ENCODE measurements around the gene MPPED2.

The MPPED2 gene

DNA sequence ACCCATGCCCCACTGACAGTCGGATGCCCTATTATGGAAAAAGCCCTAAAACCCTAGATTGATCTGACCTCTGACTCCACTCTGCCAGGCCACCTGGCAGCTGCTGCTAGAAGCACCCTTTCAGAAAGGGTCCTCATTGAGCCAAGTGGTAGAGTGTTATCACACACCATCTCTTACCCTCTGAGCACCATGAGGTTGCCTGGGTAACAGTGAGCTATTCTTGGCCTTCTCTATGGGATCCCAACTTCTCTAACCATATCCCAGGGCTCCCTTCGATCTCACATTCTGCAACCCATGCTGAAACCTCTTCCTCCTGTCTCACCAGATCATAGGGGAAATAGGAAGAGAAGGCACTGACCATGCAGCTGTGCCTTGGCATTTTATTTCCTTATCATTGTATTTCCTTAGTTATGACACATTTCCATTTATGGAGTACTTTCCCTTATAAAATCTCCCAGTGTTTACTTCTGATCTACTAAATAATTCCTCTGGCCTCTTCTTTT, 52.7 kb downstream of the MPPED2 start:
- no peak for DNase-seq (ENCODE audit: low spot score)

DNA sequence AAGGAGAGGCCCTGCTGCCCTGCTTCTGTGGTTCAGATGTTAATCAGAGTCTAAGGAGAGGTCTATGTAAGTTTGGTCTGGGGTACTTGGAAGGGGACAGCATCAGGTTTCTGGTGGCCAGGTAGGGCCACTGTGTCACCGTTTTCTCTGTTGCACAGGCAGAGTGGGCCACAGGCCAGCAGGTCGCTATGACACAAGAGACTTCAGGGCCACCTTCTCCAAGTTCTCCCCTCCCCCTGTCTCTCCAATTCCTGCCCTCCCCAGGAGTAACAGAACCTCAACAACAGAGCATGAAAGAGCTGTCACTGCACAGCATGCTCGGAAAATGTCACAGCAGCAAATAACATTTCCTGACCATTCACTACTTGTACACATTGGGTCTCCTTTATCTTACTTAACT, 58.6 kb downstream of the MPPED2 start:
- DNase-seq (ENCODE audit: low spot score) = no peak

DNA sequence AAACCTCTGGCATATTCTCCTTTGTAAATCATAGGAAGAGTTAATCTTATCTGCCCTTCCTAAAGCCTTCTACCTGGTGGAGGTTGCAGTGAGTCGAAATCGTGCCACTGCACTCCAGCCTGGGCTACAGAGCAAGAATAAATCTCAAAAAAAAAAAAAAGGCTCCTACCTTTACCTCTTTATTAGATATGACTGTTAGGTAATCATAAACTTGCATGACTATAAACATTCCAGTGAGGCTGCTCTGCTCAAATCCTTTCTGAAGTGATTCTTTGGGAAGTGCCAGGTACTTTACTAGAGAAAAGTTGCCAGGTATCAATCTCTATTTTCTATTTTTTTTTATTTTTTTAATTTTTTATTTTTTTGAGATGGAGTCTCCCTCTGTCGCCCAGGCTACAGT, 59.6 kb downstream of the MPPED2 start:
- no peak for DNase-seq (ENCODE audit: low spot score)

DNA sequence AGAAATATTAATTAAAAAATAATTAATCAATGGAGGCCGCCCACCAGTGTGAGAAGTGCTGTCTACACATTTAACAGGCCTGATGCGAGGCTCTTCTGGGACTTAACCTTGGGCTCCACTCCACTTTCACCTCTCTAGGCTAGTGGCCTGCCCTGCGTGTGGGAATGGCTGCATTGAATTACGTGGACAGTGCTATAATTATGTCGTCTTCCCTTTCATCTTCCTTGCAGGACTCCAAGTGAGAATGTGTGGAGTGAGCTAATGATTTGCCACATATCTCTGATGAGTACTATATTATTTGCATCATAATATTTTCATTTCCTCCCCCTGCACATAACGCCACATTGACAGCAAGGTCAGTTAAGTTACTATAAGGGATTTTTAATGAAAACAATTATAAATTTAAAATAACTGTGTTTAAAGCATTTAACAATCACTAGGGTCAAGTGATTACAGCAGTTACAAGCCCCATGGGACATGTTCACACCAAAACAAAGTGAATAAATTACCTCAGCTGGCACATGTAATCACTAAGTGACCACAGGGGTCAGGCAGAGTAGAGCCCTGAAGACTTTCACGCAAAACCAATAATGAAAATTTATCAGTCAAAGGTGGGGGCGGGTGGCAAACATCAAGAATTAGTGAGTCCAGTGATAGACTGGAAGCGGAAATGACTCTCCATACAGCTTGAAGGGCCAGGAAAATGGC, 63.5 kb downstream of the MPPED2 start:
- DNase-seq (ENCODE audit: low spot score) = no peak

DNA sequence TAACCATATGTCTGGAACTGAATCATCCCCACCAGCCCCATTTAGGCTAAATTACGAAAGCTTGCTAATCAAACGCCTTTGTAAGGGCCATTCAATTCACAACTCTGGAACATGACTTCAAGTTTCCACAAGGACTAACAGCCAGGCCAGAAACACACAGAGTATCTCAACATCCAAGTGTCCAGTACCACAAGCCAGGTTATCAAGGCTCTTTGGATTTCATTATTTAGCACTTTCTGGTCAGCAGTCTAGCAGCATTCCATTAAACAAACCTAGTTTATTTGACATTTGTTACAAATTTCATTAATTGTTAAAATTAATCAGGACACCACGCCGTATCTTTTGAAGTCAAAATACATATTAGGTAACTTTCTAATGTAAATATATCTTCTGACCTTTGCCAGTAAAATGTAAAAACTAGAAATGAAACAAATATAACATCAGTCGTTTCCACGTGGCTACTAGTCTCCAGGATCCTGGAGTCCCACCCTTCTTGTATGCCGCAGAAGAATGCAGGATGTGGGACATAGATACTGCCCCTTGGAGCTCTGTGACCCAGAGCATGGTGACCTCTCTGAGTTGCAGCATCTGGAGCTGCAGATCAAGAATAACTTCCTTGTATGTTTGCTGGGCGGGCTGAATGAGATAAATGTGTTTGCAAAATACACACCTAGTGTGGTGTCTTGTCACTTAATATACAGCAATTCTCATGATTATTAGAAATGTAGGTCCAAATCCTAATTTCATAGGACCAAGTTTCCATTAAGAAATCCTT, 64.7 kb downstream of the MPPED2 start:
- DNase-seq (ENCODE audit: low spot score) = no peak

DNA sequence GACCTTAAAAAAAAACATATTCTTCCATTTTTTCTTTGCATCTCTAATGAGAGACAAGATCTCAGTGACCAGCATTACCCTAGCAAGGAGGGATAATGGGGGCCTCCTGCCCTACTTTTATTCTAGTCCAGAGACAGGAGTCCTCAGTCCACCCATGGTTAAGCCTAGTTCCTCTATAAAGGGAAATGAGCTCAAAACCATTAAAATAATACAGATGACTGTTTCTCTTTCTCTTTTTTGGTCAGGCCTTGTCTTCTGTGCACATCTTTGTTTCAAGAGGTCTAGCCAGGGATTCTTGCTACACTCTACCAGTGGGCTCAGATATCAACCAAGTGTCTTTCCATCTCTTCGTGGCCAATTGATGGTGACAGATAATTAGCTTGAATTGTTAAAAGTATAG, 73.1 kb downstream of the MPPED2 start:
- DNase-seq (ENCODE audit: low spot score) = no peak

DNA sequence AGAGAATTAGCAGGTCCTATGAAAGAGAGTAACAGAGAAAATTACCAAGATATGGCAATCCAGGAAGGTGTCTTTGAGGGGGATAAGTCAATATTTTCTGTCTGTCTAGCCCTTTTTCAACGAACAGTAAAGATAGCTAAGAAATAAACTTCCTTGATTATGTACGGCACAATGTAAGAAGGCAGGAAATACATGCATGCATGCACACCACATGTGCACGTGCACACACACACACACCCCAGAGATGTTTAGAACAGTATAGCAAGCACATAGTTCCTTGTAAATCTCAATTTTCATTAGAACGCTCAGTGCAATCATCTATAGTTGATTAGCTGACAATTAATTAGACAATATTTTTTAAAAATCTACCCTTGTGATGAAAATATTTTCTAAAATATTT, 74.7 kb downstream of the MPPED2 start:
- no peak for DNase-seq (ENCODE audit: low spot score)

DNA sequence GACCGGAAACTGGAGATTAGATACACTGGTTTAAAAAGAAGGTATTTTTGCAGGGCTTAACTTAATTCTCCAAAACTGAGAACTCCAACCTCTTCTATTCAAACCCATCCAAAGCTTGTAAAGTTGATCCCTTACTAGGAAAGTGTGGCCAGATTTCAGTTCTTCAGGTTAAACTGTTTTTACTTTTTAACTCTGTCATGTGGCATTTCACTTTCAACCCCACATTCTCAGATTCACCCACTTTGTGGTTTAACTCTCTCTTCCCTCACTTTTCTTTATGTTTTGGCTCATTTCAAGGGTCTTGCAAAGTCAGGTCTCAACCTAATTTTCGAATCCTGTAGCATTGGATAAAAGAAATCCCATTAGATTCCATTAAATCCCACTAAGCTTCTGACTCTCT, 75.4 kb downstream of the MPPED2 start:
- no peak for DNase-seq (ENCODE audit: low spot score)

DNA sequence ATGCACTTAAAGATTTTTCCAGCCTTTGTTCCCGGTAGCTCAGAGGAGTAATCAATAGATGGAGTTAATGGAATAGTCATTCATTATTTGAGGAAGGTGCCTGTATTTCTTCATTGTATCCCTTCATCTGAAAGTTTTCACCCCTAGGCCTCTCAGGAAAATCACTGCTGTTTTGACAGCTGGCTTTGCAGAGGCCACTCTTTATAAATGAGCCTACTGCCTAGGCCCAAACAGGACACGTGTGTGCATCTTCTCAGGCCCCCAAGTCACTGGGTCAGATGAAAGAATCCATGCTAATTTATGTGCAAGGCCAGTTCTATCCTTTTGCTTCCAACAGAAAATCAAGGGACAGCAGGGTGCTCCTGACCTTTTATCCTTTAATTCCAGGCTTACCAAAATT, 76.8 kb downstream of the MPPED2 start:
- no peak for DNase-seq (ENCODE audit: low spot score)

DNA sequence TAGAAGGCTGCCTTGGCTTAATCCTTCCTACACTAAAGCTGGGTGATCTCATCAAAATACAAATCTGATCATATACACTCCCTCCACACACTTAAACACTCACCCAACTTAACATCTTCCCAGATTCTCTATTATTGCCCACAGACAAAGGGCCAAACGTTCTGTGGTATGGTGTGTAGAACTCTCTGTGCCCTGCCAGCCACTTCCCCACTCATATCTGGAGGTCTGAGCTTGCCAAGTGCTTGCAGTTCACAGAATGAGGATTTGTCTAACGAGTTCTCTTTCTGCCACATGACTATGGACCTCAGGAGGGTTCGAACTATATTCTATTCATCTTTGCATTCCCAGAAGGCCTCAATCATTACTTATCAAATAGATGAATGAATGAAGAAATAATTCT, 77.6 kb downstream of the MPPED2 start:
- DNase-seq (ENCODE audit: low spot score) = no peak

DNA sequence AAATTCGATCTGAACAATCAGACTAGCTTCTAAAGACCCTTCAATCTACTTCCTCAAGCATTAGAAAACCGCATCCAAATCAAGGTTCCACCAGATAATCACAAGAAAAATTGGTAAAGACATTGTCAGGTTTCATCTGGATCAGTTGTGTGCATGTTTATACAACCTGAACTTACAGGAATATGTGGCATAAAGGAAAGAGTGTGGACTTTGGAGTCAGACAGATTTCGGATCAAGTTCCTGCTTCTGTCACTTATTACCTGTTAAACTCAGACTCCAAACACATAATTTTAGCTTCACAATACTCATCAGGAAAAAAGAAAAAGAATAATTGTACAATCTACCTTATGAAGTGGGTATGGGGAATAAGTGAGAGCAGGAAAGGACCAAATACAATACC, 80.5 kb downstream of the MPPED2 start:
- no peak for DNase-seq (ENCODE audit: low spot score)

DNA sequence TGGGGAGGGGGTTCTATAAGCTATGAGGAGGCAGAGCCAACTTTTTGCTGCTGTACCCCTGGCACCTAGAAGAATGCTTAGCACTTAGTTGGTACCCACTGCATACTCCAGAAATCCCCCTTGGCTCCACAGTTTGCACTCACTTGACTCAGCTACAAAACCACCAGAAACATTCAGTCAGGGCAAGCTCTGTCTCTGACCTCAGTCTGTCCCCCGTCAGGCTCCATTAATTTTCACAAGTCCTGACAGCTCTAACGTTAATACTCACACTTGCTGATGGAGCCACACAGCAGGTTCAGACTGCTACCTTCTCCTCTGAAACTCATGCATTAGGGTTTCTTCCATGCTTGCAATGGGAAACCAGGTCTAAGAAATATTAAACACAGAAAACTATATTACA, 81.7 kb downstream of the MPPED2 start:
- DNase-seq (ENCODE audit: low spot score) = no peak

DNA sequence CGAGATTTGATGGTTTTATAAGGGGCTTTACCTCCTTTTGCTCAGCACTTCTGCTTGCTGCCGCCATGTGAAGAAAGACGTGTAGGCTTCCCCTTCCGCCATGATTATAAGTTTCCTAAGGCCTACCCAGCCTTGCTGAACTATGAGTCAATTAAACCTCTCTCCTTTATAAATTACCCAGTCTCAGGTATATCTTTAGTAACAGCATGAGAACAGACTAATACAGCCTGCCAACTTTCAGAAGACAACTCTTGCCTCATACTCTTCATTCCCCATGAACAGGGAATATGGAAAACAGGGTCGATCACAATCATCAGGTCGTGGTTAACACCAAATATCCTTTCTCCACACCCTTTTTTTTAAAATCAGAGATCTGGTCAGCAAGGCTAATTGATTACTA, 83.0 kb downstream of the MPPED2 start:
- DNase-seq (ENCODE audit: low spot score) = no peak

DNA sequence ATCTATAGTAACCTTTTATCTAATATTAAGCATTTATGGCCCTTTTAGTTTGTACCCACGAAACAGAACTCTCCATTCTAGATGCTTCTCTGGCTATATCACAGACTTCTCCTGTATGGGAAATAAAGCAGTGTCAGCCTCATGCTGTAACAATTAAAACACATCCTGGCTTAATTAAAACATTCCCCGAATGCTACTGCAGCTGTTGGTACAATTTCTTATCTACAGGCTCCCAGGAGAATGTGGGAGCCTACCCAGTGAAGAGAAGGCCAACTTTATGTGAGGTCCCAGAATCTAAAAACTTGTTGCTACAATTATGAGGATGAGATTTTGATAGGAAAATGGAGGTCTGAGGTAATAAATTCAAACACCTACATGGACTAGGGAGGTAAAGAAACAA, 83.8 kb downstream of the MPPED2 start:
- no peak for DNase-seq (ENCODE audit: low spot score)

DNA sequence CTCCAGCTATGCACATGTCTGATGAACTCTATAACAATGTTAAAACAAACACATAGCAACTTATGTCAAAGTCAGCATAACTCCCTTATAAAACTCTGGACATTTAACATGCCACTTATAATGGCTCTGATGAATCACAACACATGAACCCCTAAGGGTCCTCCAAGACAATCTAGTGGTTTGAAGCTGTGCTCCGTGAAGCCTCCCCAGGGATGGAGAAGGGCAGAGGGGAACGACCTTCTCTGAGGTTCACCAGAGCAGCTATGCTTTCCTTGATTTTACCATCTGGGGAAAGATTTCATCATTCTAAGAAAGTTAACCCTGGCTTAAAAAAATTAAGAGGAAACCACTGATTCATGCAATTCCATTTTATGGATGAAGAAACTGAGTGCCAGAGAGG, 84.4 kb downstream of the MPPED2 start:
- no peak for DNase-seq (ENCODE audit: low spot score)

DNA sequence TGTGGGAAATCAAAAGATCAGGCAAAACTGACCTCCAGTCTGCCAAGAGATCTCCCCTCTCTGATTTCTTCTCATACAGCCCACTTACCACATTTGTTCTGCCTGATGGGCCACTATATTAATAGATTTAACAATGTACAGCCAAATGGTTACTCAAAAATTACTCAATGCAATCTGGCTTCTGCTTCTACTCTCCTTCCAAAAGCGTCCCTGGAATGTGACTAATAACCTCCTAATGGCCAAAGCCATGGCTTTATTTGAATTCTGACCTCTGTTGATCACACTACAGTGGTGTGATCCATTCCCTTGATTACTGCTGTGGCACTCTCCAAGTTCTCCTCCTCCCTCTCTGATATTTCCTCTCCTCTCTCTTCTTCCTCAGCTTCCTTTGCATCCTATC, 86.2 kb downstream of the MPPED2 start:
- DNase-seq (ENCODE audit: low spot score) = no peak

DNA sequence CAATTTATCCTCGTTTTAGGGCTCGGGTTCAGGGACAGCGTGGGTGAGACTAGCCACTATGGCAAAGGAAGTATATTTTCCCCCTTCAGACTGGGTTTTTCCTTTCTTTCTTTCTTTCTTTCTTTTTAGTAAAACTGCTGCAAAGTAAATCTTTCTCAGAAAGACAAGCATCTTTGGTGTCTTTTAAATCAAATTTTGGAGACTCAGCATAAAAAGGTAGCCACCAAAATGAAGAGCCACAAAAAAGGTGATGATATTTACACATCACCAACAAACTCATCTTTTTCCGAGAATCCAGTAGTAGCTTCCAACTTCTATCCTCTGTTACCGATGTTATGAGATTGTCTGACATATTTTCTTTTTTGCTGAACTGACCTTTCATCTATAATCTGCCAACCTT, 88.6 kb downstream of the MPPED2 start:
- no peak for DNase-seq (ENCODE audit: low spot score)

DNA sequence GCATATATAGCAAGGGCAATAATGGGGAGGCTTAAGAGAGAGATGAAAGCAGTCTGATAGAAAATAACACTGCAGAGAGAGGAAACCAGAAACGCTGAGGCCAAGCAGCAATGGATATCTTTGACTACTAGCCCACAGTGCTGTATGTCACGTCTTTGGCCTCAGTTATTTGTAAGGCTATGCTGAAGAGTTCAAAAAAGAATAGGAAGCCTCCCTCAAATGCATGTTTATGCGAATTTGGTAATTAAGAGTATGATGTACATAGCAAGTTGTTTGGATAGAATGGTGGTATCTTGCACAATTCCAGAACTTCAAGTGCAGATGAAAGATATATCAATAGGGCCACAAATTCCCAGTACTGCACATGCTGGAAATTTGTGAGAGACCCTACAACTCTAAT, 89.2 kb downstream of the MPPED2 start:
- no peak for DNase-seq (ENCODE audit: low spot score)

DNA sequence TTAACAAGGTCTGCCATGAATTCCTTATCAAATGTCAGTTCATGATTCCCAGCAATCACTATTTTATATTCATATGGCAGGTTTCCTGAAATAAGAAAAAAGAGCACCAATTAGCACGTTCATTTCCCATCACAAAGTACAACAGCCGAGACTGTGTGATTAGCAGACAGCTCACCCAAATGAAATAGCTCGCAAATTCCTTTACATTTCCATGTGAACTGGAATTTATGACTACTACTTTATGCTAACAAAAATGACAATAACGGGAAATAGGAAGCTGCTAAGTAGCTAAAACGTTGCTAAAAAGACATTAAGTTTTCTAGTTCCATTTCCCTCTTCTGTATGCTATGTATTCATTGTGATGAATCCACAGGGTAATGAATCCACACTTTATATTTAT, 90.7 kb downstream of the MPPED2 start:
- DNase-seq (ENCODE audit: low spot score) = no peak

DNA sequence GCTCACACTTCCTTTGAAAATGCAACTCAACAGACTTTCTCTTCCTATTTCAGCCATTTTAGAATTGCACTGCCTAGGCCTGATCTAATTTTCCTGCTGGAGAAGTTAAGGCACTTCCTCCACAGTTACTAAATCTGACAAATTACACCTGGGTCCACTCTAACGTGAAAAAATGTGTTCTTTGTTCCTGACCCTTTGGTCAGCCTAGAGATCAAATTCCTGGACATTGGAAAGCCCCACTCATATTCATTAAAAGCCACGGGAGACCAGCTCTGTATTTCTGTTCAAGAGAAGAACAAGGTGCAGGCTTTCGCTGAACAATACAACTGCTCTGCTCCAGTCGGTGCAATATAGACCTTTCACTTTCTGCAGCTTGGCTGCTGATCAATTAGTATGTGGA, 96.6 kb downstream of the MPPED2 start:
- no peak for DNase-seq (ENCODE audit: low spot score)

DNA sequence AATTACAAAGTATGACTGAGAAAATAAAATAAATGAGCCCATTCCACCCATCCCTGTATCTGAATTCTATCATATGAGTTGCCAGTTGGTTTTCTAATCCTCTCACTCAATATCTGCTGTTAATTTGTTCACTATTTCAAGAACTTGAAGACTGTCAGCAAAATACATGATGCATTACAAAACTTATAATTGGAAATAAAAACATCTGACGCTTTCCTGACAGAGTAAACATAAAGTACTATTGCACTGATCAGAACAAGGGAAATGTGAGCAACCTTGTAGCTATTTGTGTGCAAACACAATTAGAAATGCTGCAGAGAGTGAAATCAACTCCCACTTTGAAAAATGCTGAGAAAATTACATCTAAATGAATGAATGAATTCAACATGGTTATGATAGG, 97.1 kb downstream of the MPPED2 start:
- no peak for DNase-seq (ENCODE audit: low spot score)

DNA sequence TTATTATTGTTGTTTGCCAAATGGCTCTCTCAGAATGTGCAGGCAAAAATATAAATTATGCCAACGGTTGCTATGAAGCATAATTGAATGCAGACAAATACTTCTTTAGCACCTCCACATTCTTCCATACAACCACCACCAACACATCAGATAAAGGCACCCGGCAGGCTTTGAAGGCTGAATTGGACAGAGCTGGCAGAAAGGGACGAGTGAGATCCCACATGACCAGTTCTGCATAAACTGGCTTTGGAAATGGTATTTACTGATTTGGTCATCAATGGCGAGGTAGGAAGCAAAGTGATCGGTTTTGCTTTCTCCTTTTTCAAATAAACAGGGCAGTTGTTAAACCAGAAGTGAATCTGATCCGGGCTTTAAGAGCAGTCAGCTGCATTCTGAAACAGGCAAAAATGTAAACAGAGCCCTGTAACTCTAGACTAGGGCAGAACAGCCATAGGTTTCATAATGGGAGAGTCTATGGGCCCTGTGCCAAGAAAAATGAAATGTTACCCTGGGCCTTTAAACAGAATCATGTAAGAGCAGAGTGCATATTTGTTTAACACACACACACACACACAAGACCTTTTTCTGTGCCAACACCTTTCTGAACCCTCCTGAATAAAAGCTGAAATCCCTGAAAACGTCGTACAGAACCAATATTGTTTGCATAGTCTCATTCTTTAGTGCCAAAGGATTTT, 97.7 kb downstream of the MPPED2 start:
- no peak for DNase-seq (ENCODE audit: low spot score)

Data from germinal center (tissue), 1 donor.